Measurements from ENCODE around the gene AP2M1. TPM values are rescaled to one million over a fixed set of nuclear protein-coding genes. Genes with fewer than 3 reads are reported as not detected.

The AP2M1 gene
- total and polyA plus RNA-seq, 2 donors (not counting 3 experiments of a cell fraction or from before 2014, with no cell fraction given), result 431 to 602 TPM

- Histone ChIP-seq H3K9me3 (replicated peaks; ENCODE audit: control insufficient read depth, insufficient read depth, low read length) (no peaks in the 10 kb centered on the region), H3K36me3 (ENCODE audit: control insufficient read depth in 2 of 2, extremely low read depth in 1 of 2, insufficient read depth in 2 of 2, low read length in 2 of 2) (peaks cover 8 to 10% of the 10 kb centered on the region in 2 experiments), H2AFZ (ENCODE audit: low read depth, low read length) (peak overlapping the region; percentile 49), H3K4me2 (ENCODE audit: insufficient read depth, low read length) (peak overlapping the region; percentile 94), H3K4me3 (replicated peaks in 1 of 3; ENCODE audit: insufficient read depth in 1 of 3, low read depth in 1 of 3, low read length in 3 of 3) (peak overlapping the region; percentile 67 to 92 (median 90)), H3K4me1 (ENCODE audit: control insufficient read depth, extremely low read depth, insufficient read depth, low read length) (peaks cover 27% of the 10 kb centered on the region), H4K20me1 (replicated peaks; ENCODE audit: control insufficient read depth, extremely low read depth, insufficient read depth, low read length) (no peaks in the 10 kb centered on the region), H3K79me2 (ENCODE audit: control insufficient read depth, insufficient read depth, low read length) (peaks cover 31% of the 10 kb centered on the region), H3K27ac (ENCODE audit: insufficient read depth, low read depth, low read length) (peak overlapping the region; percentile 56), H3K9me1 (replicated peaks; ENCODE audit: control insufficient read depth, extremely low read depth, insufficient read depth, low read length) (no peaks in the 10 kb centered on the region), H3K27me3 (ENCODE audit: control insufficient read depth in 2 of 2, insufficient read depth in 2 of 2, low read length in 2 of 2) (no peaks in the 10 kb centered on the region), H3K9ac (replicated peaks; ENCODE audit: extremely low read depth, insufficient read depth, low read length) (peak overlapping the region; percentile 87)
- dilution Hi-C loops (cut with MboI; ENCODE audit: extremely low pct_ligation_motif_present, low sequenced_read_pairs) (no loop called here), intact Hi-C loops (cut with micrococcal nuclease) (loop anchor here (1.0 to 2.0 kb wide), 6 partner anchors 19 to 241 kb away; partner anchors contain the start of genes ABCC5, ABCF3 and DVL3)
- DNase-seq (ENCODE audit: low read depth, low spot score) (no peak), FAIRE-seq (no peak)
- no TSS peak for BruUV-seq (replicated peaks)
- ChIA-PET CTCF (interaction anchor here (1.0 to 2.9 kb wide), 10 partner anchors 9 to 251 kb away, joined by 3 to 18 read pairs (median 5); partner anchors contain the start of genes DVL3 and PARL), POLR2A (no interaction called here)
- no peak for TF ChIP-seq CTCF (IDR thresholded peaks at IDR 0.05; ENCODE audit: extremely low read depth in 1 of 2, insufficient read depth in 1 of 2, low read depth in 1 of 2, low read length in 2 of 2)
- TF ChIP-seq MAX (IDR thresholded peaks at IDR 0.05; ENCODE audit: insufficient read depth, insufficient read length), result no peak
- no peak for TF ChIP-seq EZH2 (IDR thresholded peaks at IDR 0.05; ENCODE audit: borderline replicate concordance, low read depth, low read length, severe bottlenecking)
Measured at GRCh38 chr3:184135911-184136260, 38.8 kb upstream of the AP2M1 start.

- ChIA-PET CTCF (no interaction called here), POLR2A (no interaction called here)
- intact Hi-C loops (cut with micrococcal nuclease), result no loop called here
- H2AFZ ChIP-seq (ENCODE audit: low read depth, low read length), result no peak overlapping the region
- no peak for FAIRE-seq
- dilution Hi-C loops (cut with MboI; ENCODE audit: extremely low pct_ligation_motif_present, low sequenced_read_pairs), result no loop called here
- H3K9me3 ChIP-seq (replicated peaks; ENCODE audit: control insufficient read depth, insufficient read depth, low read length), result no peaks in the 10 kb centered on the region
- H3K27ac ChIP-seq (ENCODE audit: insufficient read depth, low read depth, low read length), result no peak overlapping the region
- no peak overlapping the region for H3K4me2 ChIP-seq (ENCODE audit: insufficient read depth, low read length)
- no peak for TF ChIP-seq CTCF (IDR thresholded peaks at IDR 0.05; ENCODE audit: extremely low read depth in 1 of 2, insufficient read depth in 1 of 2, low read depth in 1 of 2, low read length in 2 of 2)
- TF ChIP-seq EZH2 (IDR thresholded peaks at IDR 0.05; ENCODE audit: borderline replicate concordance, low read depth, low read length, severe bottlenecking), result no peak
- no peak for TF ChIP-seq JUN (IDR thresholded peaks at IDR 0.05; ENCODE audit: borderline replicate concordance, insufficient read depth, insufficient read length, low read depth)
- no peak for TF ChIP-seq FOS (IDR thresholded peaks at IDR 0.05; ENCODE audit: borderline replicate concordance, insufficient read depth, low read length)
- no peak for TF ChIP-seq MYC (IDR thresholded peaks at IDR 0.05; ENCODE audit: low read depth, low read length)
- TF ChIP-seq POLR2A (IDR thresholded peaks at IDR 0.05; ENCODE audit: low read depth, low read length), result no peak
- TF ChIP-seq POLR2AphosphoS5 (IDR thresholded peaks at IDR 0.05; ENCODE audit: insufficient read depth, low read depth, low read length), result no peak
- no peak for TF ChIP-seq MAX (IDR thresholded peaks at IDR 0.05; ENCODE audit: insufficient read depth, insufficient read length)
- no peak for TF ChIP-seq GATA2 (IDR thresholded peaks at IDR 0.05; ENCODE audit: insufficient read depth, insufficient read length, low read depth, low read length)
- H3K27me3 ChIP-seq (ENCODE audit: control insufficient read depth in 2 of 2, insufficient read depth in 2 of 2, low read length in 2 of 2), result no peaks in the 10 kb centered on the region
- no TSS peak for BruUV-seq (replicated peaks)
- no peak overlapping the region for H3K9ac ChIP-seq (replicated peaks; ENCODE audit: extremely low read depth, insufficient read depth, low read length)
- peaks cover 15% of the 10 kb centered on the region for H3K4me1 ChIP-seq (ENCODE audit: control insufficient read depth, extremely low read depth, insufficient read depth, low read length)
- no peak overlapping the region for H3K4me3 ChIP-seq (replicated peaks in 1 of 3; ENCODE audit: insufficient read depth in 1 of 3, low read depth in 1 of 3, low read length in 3 of 3)
- no peaks in the 10 kb centered on the region for H4K20me1 ChIP-seq (replicated peaks; ENCODE audit: control insufficient read depth, extremely low read depth, insufficient read depth, low read length)
- H3K36me3 ChIP-seq (ENCODE audit: control insufficient read depth in 2 of 2, extremely low read depth in 1 of 2, insufficient read depth in 2 of 2, low read length in 2 of 2), result peaks cover 31 to 38% of the 10 kb centered on the region in 2 experiments
- peaks cover 27% of the 10 kb centered on the region for H3K79me2 ChIP-seq (ENCODE audit: control insufficient read depth, insufficient read depth, low read length)
- no peak for DNase-seq (ENCODE audit: low read depth, low spot score)
- H3K9me1 ChIP-seq (replicated peaks; ENCODE audit: control insufficient read depth, extremely low read depth, insufficient read depth, low read length), result no peaks in the 10 kb centered on the region
Measured at GRCh38 chr3:184140436-184140835, 34.2 kb upstream of the AP2M1 start.

All from endothelial cell of umbilical vein (primary cell).